Measurements from ENCODE around the gene GAST. TPM values are rescaled to one million over a fixed set of nuclear protein-coding genes. Genes with fewer than 3 reads are reported as not detected.

Gene GAST
- total RNA-seq, 2 experiments from 2014 or later, result not detected

DNA sequence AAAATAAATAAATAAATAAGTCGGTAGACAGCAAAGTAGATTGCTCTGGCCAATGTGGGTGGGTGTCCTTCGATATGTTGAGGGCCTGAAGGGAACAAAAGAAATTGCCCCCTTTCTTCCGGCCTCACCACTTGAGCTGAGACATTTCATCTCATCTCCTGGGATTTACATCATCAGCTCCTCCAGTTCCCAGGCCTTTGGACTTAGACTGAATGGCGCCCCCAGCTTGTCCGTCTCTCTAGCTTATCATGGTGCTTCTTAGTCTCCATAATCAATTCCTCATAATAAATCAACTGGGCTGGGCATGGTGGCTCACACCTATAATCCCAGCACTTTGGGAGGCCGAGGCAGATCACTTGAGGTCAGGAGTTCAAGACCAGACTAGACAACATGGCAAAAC lies 36.1 kb downstream of the GAST start:
- ChIA-PET POLR2A (no interaction called here), CTCF (no interaction called here)
- H3K36me3 Mint-ChIP-seq (ENCODE audit: low read depth), result no peaks in the 10 kb centered on the region
- no peak for DNase-seq
- no peaks in the 10 kb centered on the region for H3K4me1 Mint-ChIP-seq
- no peak for ATAC-seq
- no peak overlapping the region for H3K4me3 Mint-ChIP-seq
- H3K27me3 Mint-ChIP-seq, result peaks cover 4% of the 10 kb centered on the region
- no peak overlapping the region for H3K27ac Mint-ChIP-seq
- H3K9me3 Mint-ChIP-seq (ENCODE audit: low read depth), result no peaks in the 10 kb centered on the region
- intact Hi-C loops (cut with DNase I, micrococcal nuclease), result no loop called here

DNA sequence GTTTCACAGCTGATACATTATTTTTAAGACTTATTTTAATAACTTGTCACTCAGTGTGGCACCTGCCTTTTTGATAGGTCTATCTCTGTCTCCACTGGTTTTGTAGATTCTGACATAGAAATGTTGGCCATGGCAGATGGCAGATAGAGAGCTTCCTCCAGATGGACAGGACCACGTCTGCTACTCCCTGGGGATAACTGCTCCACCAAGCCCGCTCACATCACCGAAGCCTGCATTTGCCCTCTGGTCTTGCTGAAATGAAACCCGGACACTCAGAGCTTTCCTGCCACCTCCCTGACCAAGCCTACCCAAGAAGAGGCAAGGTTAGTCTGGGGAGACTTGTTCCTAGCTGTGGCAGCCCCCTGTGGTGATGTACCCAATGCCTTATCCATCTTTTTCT lies 38.7 kb downstream of the GAST start:
- no peak overlapping the region for H3K27ac Mint-ChIP-seq
- H3K9me3 Mint-ChIP-seq (ENCODE audit: low read depth), result no peaks in the 10 kb centered on the region
- ATAC-seq (no peak), DNase-seq (no peak)
- ChIA-PET POLR2A (interaction anchor here (0.6 kb wide), 1 partner anchor 617 kb away, joined by 4 read pairs; no protein-coding TSS in a partner anchor), CTCF (interaction anchor here (0.7 kb wide), 1 partner anchor 1712 kb away, joined by 3 read pairs; no protein-coding TSS in a partner anchor)
- no peaks in the 10 kb centered on the region for H3K4me1 Mint-ChIP-seq
- H3K36me3 Mint-ChIP-seq (ENCODE audit: low read depth), result no peaks in the 10 kb centered on the region
- intact Hi-C loops (cut with DNase I, micrococcal nuclease), result no loop called here
- H3K4me3 Mint-ChIP-seq, result no peak overlapping the region
- H3K27me3 Mint-ChIP-seq, result peaks cover 4% of the 10 kb centered on the region

DNA sequence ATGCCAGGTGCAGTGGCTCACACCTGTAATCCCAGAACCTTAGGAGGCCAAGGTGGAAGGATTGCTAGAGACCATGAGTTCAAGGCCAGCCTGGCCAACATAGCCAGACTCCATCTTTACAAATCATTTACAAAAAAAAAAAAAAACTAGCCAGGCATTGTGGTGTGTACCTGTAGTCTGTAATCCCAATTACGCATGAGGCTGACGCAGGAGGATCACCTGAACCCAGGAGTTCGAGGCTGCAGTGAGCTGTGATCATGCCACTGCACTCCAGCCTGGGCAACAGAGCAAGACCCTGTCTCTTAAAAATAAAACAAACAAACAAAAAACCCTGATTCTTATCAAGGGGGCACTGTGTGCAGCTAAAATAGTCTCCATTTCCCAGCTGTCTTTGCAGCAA lies 39.2 kb downstream of the GAST start:
- H3K36me3 Mint-ChIP-seq (ENCODE audit: low read depth), result no peaks in the 10 kb centered on the region
- no peaks in the 10 kb centered on the region for H3K4me1 Mint-ChIP-seq
- intact Hi-C loops (cut with DNase I, micrococcal nuclease), result no loop called here
- no peak overlapping the region for H3K4me3 Mint-ChIP-seq
- CTCF ChIA-PET, result interaction anchor here (0.7 kb wide), 1 partner anchor 1712 kb away, joined by 3 read pairs; no protein-coding TSS in a partner anchor
- peaks cover 4% of the 10 kb centered on the region for H3K27me3 Mint-ChIP-seq
- DNase-seq (no peak), ATAC-seq (no peak)
- POLR2A ChIA-PET, result interaction anchor here (0.6 kb wide), 1 partner anchor 618 kb away, joined by 4 read pairs; no protein-coding TSS in a partner anchor
- no peaks in the 10 kb centered on the region for H3K9me3 Mint-ChIP-seq (ENCODE audit: low read depth)
- H3K27ac Mint-ChIP-seq, result no peak overlapping the region

DNA sequence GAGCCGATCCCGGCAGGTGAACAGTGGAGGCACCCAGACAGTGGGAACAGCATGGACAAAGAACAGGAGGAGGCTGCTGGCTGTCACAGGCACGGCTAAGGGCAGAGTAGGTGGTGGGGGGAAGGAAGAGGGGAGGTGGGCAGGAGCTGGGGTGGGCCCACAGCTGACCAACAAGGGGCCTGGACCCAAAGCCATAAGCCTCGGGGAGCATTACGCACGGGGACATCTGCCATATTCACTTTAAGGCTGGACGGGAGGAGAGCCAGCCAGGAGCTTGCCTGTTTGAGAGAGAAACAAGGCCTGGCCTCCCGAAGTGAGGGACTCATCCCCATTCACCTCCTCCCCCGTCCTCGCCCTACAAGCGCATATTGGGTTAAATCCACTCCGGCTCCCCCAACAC lies 41.9 kb downstream of the GAST start:
- Mint-ChIP-seq H3K27ac (no peak overlapping the region), H3K4me1 (no peaks in the 10 kb centered on the region), H3K36me3 (ENCODE audit: low read depth) (no peaks in the 10 kb centered on the region), H3K27me3 (no peaks in the 10 kb centered on the region), H3K4me3 (no peak overlapping the region), H3K9me3 (ENCODE audit: low read depth) (no peaks in the 10 kb centered on the region)
- ChIA-PET CTCF (no interaction called here), POLR2A (interaction anchor here (0.5 kb wide), 1 partner anchor 37 kb away, joined by 3 read pairs; no protein-coding TSS in a partner anchor)
- ATAC-seq (no peak), DNase-seq (no peak)
- intact Hi-C loops (cut with DNase I, micrococcal nuclease), result no loop called here

DNA sequence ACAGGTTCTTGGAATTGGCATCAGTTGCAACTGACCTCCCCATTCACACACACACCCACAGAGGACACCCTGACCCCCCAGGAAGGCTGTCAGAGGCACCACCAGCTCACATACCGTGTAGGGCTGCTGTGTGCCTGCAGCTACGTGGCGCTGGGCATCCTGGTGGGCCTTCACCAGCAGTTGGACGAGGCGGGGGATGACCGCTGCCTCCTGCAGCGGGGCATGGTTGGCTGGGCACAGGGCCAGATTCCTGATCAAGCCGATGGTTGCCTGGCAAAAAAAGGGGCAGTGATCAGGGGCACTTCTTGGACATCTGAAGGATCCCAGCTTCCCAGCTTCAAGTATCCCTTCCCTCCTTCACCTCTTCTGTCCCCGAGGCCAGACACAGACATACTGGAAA lies 46.5 kb downstream of the GAST start:
- Mint-ChIP-seq H3K27ac (no peak overlapping the region), H3K4me3 (no peak overlapping the region), H3K36me3 (ENCODE audit: low read depth) (no peaks in the 10 kb centered on the region), H3K4me1 (no peaks in the 10 kb centered on the region), H3K27me3 (no peaks in the 10 kb centered on the region), H3K9me3 (ENCODE audit: low read depth) (no peaks in the 10 kb centered on the region)
- ATAC-seq (no peak), DNase-seq (no peak)
- CTCF ChIA-PET, result interaction anchor here (0.6 kb wide), 1 partner anchor 64 kb away, joined by 4 read pairs; no protein-coding TSS in a partner anchor
- POLR2A ChIA-PET, result no interaction called here
- intact Hi-C loops (cut with DNase I, micrococcal nuclease), result no loop called here

DNA sequence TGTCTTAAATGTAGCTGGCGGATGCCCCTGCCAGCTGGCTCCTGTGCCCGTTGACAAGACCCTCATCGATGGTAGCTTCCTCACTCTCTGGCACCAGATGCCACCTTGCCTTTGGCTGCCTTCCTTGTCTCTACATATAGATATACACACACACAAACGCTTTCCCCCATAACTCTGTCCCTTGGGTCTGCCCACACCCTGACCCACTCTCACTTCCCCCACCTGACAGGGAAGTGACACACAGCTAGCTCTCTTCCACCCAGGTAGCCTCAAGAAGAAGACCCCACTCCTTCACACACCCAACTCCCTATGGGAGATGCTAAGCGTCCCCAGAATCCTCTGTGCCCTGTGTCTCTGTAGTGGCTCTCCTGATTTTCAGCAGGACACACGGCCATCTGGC lies 48.7 kb downstream of the GAST start:
- DNase-seq, result no peak
- CTCF ChIA-PET, result no interaction called here
- POLR2A ChIA-PET, result no interaction called here

DNA sequence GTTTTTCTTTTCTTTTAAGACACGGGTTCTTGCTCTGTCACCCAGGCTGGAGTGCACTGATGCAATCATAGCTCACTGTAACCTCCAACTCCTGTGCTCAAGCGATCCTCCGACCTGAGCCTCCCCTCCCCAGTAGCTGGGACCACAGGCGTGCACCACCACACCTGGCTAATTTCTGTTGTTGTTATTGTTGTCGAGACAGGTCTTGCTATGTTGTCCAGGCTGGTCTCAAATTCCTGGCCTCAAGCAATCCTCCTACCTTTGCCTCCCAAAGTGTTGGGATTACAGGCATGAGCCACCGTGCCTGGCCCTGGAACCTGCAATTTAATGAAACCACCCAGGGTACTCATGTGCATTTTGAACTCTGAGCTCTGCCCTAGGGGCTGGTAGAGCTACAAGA lies 50.3 kb downstream of the GAST start:
- H3K27ac Mint-ChIP-seq, result no peak overlapping the region
- no peaks in the 10 kb centered on the region for H3K27me3 Mint-ChIP-seq
- no peaks in the 10 kb centered on the region for H3K9me3 Mint-ChIP-seq (ENCODE audit: low read depth)
- ChIA-PET POLR2A (interaction anchor here (0.5 kb wide), 1 partner anchor 42 kb away, joined by 5 read pairs; no protein-coding TSS in a partner anchor), CTCF (no interaction called here)
- intact Hi-C loops (cut with DNase I, micrococcal nuclease), result no loop called here
- H3K4me1 Mint-ChIP-seq, result no peaks in the 10 kb centered on the region
- ATAC-seq (no peak), DNase-seq (no peak)
- H3K36me3 Mint-ChIP-seq (ENCODE audit: low read depth), result no peaks in the 10 kb centered on the region
- H3K4me3 Mint-ChIP-seq, result no peak overlapping the region

More for the DNA sequence above, 48.7 kb downstream of the GAST start:
- no peaks in the 10 kb centered on the region for H3K36me3 Mint-ChIP-seq (ENCODE audit: low read depth)
- H3K4me3 Mint-ChIP-seq, result no peak overlapping the region
- no peaks in the 10 kb centered on the region for H3K9me3 Mint-ChIP-seq (ENCODE audit: low read depth)
- no peaks in the 10 kb centered on the region for H3K27me3 Mint-ChIP-seq
- no peak for ATAC-seq
- H3K4me1 Mint-ChIP-seq, result no peaks in the 10 kb centered on the region
- intact Hi-C loops (cut with DNase I, micrococcal nuclease), result no loop called here
- H3K27ac Mint-ChIP-seq, result no peak overlapping the region

DNA sequence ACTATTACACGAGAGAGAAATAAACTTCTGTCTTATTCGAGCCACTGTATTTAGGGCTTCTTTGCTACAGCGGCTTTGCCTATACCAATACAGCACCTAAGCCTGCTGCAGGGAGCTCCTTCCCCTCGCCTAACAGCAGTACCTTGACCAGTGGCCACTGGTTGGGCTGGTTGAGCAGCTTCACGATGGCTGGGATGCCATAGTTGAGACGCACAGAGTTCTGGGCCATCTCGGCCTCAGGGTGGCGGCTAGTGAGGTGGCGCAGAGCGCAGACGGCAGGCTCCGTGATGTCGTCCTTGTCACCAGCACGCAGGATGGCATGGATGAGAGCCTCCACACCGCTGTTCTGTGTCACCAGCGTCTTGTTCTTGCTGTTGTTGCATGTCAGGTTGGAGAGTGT lies 50.7 kb downstream of the GAST start:
- Mint-ChIP-seq H3K27ac (no peak overlapping the region), H3K9me3 (ENCODE audit: low read depth) (no peaks in the 10 kb centered on the region), H3K27me3 (no peaks in the 10 kb centered on the region), H3K36me3 (ENCODE audit: low read depth) (no peaks in the 10 kb centered on the region), H3K4me1 (no peaks in the 10 kb centered on the region), H3K4me3 (no peak overlapping the region)
- ChIA-PET POLR2A (interaction anchor here (0.5 kb wide), 1 partner anchor 42 kb away, joined by 5 read pairs; no protein-coding TSS in a partner anchor), CTCF (no interaction called here)
- intact Hi-C loops (cut with DNase I, micrococcal nuclease), result no loop called here
- ATAC-seq (no peak), DNase-seq (no peak)

DNA sequence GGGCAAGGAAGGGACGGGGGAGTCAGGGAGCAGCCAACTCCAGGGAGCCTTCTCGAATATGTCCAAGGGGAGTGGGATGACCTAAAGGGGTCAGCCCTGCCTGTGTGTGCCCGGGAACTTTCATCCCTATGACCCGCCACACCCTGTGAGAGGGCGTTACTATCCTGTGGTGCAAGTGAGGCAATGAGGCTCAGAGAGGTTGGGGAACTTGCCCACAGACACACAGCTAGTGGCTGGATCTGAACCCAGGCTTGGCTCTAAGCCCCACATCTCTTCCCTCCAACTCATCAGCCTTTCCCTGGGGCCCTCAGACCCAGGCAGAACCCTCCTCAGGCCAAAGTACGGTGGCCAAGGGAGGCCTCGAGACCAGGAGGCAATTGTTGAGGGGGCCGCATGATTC lies 51.2 kb downstream of the GAST start:
- H3K27me3 Mint-ChIP-seq, result no peaks in the 10 kb centered on the region
- intact Hi-C loops (cut with DNase I, micrococcal nuclease), result no loop called here
- no peaks in the 10 kb centered on the region for H3K9me3 Mint-ChIP-seq (ENCODE audit: low read depth)
- CTCF ChIA-PET, result interaction anchor here (0.6 kb wide), 1 partner anchor 351 kb away, joined by 3 read pairs; no protein-coding TSS in a partner anchor
- ATAC-seq, result no peak
- no peaks in the 10 kb centered on the region for H3K36me3 Mint-ChIP-seq (ENCODE audit: low read depth)
- no peaks in the 10 kb centered on the region for H3K4me1 Mint-ChIP-seq
- no peak overlapping the region for H3K27ac Mint-ChIP-seq
- POLR2A ChIA-PET, result no interaction called here
- no peak overlapping the region for H3K4me3 Mint-ChIP-seq
- no peak for DNase-seq

Other genes starting within 250 kb of the GAST start
- not detected for gene KRT32, start 244.9 kb upstream of the GAST start, total RNA-seq
- not detected for gene KRT35, start 231.2 kb upstream of the GAST start, total RNA-seq
- gene KRT36, start 222.4 kb upstream of the GAST start, total RNA-seq, result not detected
- not detected for gene KRT13, start 206.7 kb upstream of the GAST start, total RNA-seq
- gene KRT15, start 193.4 kb upstream of the GAST start, total RNA-seq, result not detected
- gene KRT19, start 184.0 kb upstream of the GAST start, total RNA-seq, result not detected
- gene KRT9, start 140.3 kb upstream of the GAST start, total RNA-seq, result not detected
- not detected for gene KRT14, start 125.4 kb upstream of the GAST start, total RNA-seq
- gene KRT16, start 99.6 kb upstream of the GAST start, total RNA-seq, result not detected
- gene KRT17, start 87.8 kb upstream of the GAST start, total RNA-seq, result not detected
- gene EIF1, start 23.4 kb upstream of the GAST start, total RNA-seq, result 100 to 1,000 TPM; 869 to 977 TPM
- gene HAP1, start 22.3 kb downstream of the GAST start, total RNA-seq, result not detected
- under 1 TPM; 0.34 to 0.54 TPM for gene JUP, start 74.4 kb downstream of the GAST start, total RNA-seq
- 1 to 10 TPM; 1.5 to 2.0 TPM for gene P3H4, start 99.6 kb downstream of the GAST start, total RNA-seq
- gene FKBP10, start 100.7 kb downstream of the GAST start, total RNA-seq, result under 1 TPM; 0.39 to 0.42 TPM
- 10 to 100 TPM; 37.5 to 46.9 TPM for gene NT5C3B, start 123.9 kb downstream of the GAST start, total RNA-seq
- under 1 TPM; 0.19 to 0.21 TPM for gene KLHL10, start 125.5 kb downstream of the GAST start, total RNA-seq
- gene KLHL11, start 153.1 kb downstream of the GAST start, total RNA-seq, result 10 to 100 TPM; 16.4 to 18.0 TPM
- 100 to 1,000 TPM; 189 to 192 TPM for gene ACLY, start 206.6 kb downstream of the GAST start, total RNA-seq
- gene ODAD4, start 218.3 kb downstream of the GAST start, total RNA-seq, result 1 to 10 TPM in 1 of 2 experiments, under 1 TPM in 1; 0.81 to 1.1 TPM

Data from activated CD4-positive, alpha-beta T cell treated with anti-CD3 and anti-CD28 coated beads for 36 hours (primary cell).